ENCODE measurements around the gene MAN1A1. TPM values are rescaled to one million over a fixed set of nuclear protein-coding genes. Genes with fewer than 3 reads are reported as not detected.

Gene MAN1A1
- total RNA-seq, 6 experiments from 2014 or later: 109 to 191 (median 139) TPM

GRCh38 chr6:119132261-119132981, 217.1 kb downstream of the MAN1A1 start:
- intact Hi-C loops (cut with DNase I): no loop called here
- no peaks in the 10 kb centered on the region for H3K27me3 ChIP-seq
- H3K36me3 ChIP-seq: no peaks in the 10 kb centered on the region
- no peak overlapping the region for H3K4me3 ChIP-seq
- no peak for ATAC-seq
- peaks cover 0 to 5% (median 0%) of the 10 kb centered on the region in 4 donors for H3K4me1 ChIP-seq
- TF ChIP-seq CTCF (IDR thresholded peaks at IDR 0.05): no peak
- no peak for TF ChIP-seq POLR2A (IDR thresholded peaks at IDR 0.05)
- H3K9me3 ChIP-seq: no peaks in the 10 kb centered on the region
- H3K27ac ChIP-seq: no peak overlapping the region
- no peak for DNase-seq
- 73% methylated on average over 6 of the region's 6 CpGs for WGBS (ENCODE audit: insufficient coverage, low coverage, low lambda C conversion rate, missing lambda C conversion rate)

DNA sequence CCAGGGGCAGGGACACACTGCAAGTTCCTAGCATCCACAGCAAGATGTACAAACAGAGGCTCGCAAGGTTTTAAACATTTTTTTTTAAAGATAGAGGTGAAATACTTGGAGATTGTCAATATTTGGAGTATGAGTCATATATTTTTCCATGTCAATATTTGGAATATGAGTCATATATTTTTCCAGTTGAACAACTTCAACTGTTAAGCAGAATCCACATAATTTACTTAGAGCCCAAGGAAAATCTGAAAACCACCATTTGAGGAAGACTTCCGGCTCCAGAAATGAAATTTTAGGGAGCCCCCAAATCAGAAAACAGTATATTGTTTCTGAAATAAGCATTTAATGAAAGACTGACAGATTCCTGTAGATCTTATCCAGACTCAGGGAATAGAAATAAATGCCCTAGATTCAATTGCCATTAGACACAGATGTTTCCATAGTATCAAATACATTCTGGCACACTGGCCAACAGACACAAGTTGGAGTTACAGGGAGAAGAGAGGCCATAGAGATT, 219.5 kb downstream of the MAN1A1 start:
- 42% methylated on average over 2 of the region's 2 CpGs for WGBS (ENCODE audit: insufficient coverage, low coverage, low lambda C conversion rate, missing lambda C conversion rate)
- Histone ChIP-seq H3K27me3 (no peaks in the 10 kb centered on the region), H3K9me3 (no peaks in the 10 kb centered on the region), H3K4me1 (peaks cover 0 to 5% (median 0%) of the 10 kb centered on the region in 4 donors), H3K36me3 (no peaks in the 10 kb centered on the region), H3K27ac (no peak overlapping the region), H3K4me3 (no peak overlapping the region)
- ATAC-seq (peak in 1 of 4 donors; percentile 71), DNase-seq (no peak)
- no peak for TF ChIP-seq CTCF (IDR thresholded peaks at IDR 0.05)
- TF ChIP-seq POLR2A (IDR thresholded peaks at IDR 0.05): no peak
- intact Hi-C loops (cut with DNase I): no loop called here

- Histone ChIP-seq H3K4me3 (no peak overlapping the region), H3K27ac (no peak overlapping the region), H3K9me3 (no peaks in the 10 kb centered on the region), H3K27me3 (no peaks in the 10 kb centered on the region), H3K36me3 (no peaks in the 10 kb centered on the region), H3K4me1 (peaks cover 0 to 5% (median 0%) of the 10 kb centered on the region in 4 donors)
- WGBS (ENCODE audit: insufficient coverage, low coverage, low lambda C conversion rate, missing lambda C conversion rate): 25% methylated on average over 4 of the region's 4 CpGs
- ATAC-seq (peak; percentile 80 to 90 (median 88)), DNase-seq (no peak)
- intact Hi-C loops (cut with DNase I): no loop called here
- TF ChIP-seq POLR2A (IDR thresholded peaks at IDR 0.05) (no peak), CTCF (IDR thresholded peaks at IDR 0.05) (peak; percentile 71 to 87 (median 82))
Measured at GRCh38 chr6:119129148-119129967, 220.2 kb downstream of the MAN1A1 start.

- Histone ChIP-seq H3K9me3 (no peaks in the 10 kb centered on the region), H3K36me3 (no peaks in the 10 kb centered on the region), H3K4me1 (peaks cover 0 to 5% (median 0%) of the 10 kb centered on the region in 4 donors), H3K27me3 (no peaks in the 10 kb centered on the region), H3K27ac (no peak overlapping the region), H3K4me3 (no peak overlapping the region)
- WGBS (ENCODE audit: insufficient coverage, low coverage, low lambda C conversion rate, missing lambda C conversion rate): 64% methylated on average over 2 of the region's 2 CpGs
- ATAC-seq (no peak), DNase-seq (no peak)
- intact Hi-C loops (cut with DNase I): no loop called here
- no peak for TF ChIP-seq POLR2A (IDR thresholded peaks at IDR 0.05)
- TF ChIP-seq CTCF (IDR thresholded peaks at IDR 0.05): no peak
Measured at GRCh38 chr6:119128252-119128912, 221.2 kb downstream of the MAN1A1 start.

All from right lobe of liver (tissue), 6 donors.